ENCODE data around the gene SPATA1. TPM values are rescaled to one million over a fixed set of nuclear protein-coding genes. Genes with fewer than 3 reads are reported as not detected.
A peak's percentile ranks its signal among the peaks of the same experiment; 100 is the strongest.

The SPATA1 gene
- total and polyA plus RNA-seq, 9 of the 15 experiments (the other 6 are each of a cell fraction or from before 2014, with no cell fraction given) = 0.79 to 2.9 (median 1.5) TPM

DNA sequence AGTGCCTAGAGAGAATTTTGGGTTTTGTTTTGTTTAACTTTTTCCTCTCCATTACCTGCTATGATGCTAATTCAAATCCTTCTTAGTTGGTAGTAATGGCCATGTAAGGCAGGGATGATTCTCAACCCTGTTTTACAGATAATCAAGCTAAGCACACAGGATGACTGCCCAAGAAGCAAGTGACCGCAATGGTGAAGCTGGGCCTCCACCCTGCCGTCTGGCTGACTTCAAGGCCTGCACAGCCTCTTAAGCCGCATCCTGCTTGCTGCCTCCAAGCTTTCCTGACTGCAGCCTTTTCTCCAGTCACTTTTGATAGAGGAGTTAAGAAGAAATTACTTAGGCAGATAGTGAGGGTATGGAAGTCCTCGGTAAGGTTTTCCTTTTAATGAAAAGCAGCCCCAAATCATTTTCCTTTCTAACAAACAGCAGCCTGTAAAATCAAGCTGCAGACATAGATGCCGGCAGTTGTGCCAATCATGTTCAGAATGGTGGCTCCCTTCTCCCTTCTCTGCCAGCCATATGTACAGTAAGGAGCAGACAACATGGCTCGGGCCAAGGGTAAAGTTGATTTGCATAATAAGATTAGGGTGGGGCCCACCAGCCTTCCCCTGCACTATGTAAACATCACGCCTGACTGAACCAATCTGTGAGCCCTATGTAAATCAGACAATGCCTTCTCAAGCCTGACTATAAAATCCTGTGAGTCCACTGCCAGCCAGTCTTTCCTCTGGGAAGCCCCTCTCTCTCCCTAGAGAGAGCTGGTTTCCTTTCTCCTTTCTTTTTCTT lies 76.8 kb downstream of the SPATA1 start (continued):
- TF ChIP-seq, protein P1, sequence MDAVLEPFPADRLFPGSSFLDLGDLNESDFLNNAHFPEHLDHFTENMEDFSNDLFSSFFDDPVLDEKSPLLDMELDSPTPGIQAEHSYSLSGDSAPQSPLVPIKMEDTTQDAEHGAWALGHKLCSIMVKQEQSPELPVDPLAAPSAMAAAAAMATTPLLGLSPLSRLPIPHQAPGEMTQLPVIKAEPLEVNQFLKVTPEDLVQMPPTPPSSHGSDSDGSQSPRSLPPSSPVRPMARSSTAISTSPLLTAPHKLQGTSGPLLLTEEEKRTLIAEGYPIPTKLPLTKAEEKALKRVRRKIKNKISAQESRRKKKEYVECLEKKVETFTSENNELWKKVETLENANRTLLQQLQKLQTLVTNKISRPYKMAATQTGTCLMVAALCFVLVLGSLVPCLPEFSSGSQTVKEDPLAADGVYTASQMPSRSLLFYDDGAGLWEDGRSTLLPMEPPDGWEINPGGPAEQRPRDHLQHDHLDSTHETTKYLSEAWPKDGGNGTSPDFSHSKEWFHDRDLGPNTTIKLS (IDR thresholded peaks at IDR 0.05; ENCODE audit: borderline replicate concordance, low read depth) = no peak
- TF ChIP-seq PTTG1 (tag; IDR thresholded peaks at IDR 0.05; ENCODE audit: low read depth) = no peak
- TF ChIP-seq FOSL1 (tag; conservative IDR thresholded peaks at IDR 0.05) = no peak
- no peak for TF ChIP-seq OTX1 (CRISPR knock-in tag; IDR thresholded peaks at IDR 0.05)
- no peak for TF ChIP-seq PHF20 (IDR thresholded peaks at IDR 0.05; ENCODE audit: partially characterized antibody)
- TF ChIP-seq, protein P2, sequence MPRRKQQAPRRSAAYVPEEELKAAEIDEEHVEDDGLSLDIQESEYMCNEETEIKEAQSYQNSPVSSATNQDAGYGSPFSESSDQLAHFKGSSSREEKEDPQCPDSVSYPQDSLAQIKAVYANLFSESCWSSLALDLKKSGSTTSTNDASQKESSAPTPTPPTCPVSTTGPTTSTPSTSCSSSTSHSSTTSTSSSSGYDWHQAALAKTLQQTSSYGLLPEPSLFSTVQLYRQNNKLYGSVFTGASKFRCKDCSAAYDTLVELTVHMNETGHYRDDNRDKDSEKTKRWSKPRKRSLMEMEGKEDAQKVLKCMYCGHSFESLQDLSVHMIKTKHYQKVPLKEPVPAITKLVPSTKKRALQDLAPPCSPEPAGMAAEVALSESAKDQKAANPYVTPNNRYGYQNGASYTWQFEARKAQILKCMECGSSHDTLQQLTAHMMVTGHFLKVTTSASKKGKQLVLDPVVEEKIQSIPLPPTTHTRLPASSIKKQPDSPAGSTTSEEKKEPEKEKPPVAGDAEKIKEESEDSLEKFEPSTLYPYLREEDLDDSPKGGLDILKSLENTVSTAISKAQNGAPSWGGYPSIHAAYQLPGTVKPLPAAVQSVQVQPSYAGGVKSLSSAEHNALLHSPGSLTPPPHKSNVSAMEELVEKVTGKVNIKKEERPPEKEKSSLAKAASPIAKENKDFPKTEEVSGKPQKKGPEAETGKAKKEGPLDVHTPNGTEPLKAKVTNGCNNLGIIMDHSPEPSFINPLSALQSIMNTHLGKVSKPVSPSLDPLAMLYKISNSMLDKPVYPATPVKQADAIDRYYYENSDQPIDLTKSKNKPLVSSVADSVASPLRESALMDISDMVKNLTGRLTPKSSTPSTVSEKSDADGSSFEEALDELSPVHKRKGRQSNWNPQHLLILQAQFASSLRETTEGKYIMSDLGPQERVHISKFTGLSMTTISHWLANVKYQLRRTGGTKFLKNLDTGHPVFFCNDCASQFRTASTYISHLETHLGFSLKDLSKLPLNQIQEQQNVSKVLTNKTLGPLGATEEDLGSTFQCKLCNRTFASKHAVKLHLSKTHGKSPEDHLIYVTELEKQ (CRISPR knock-in tag; IDR thresholded peaks at IDR 0.05) = no peak
- TF ChIP-seq, protein P3, sequence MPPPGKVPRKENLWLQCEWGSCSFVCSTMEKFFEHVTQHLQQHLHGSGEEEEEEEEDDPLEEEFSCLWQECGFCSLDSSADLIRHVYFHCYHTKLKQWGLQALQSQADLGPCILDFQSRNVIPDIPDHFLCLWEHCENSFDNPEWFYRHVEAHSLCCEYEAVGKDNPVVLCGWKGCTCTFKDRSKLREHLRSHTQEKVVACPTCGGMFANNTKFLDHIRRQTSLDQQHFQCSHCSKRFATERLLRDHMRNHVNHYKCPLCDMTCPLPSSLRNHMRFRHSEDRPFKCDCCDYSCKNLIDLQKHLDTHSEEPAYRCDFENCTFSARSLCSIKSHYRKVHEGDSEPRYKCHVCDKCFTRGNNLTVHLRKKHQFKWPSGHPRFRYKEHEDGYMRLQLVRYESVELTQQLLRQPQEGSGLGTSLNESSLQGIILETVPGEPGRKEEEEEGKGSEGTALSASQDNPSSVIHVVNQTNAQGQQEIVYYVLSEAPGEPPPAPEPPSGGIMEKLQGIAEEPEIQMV (tag; conservative IDR thresholded peaks at IDR 0.05; ENCODE audit: low read depth) = no peak
- TF ChIP-seq RFX5 (IDR thresholded peaks at IDR 0.05; ENCODE audit: low read depth, low read length) = no peak
- TF ChIP-seq RBFOX2 (IDR thresholded peaks at IDR 0.05; ENCODE audit: low read depth, low read length) = peak; percentile 36; the same call in 1 of the 2 replicates
- TF ChIP-seq MAFG (tag; conservative IDR thresholded peaks at IDR 0.05) = no peak
- no peak for TF ChIP-seq MECOM (CRISPR knock-in tag; IDR thresholded peaks at IDR 0.05)
- TF ChIP-seq NEUROD1 (IDR thresholded peaks at IDR 0.05; ENCODE audit: borderline replicate concordance, low read depth, low read length, partially characterized antibody) = no peak
- TF ChIP-seq, protein P4, sequence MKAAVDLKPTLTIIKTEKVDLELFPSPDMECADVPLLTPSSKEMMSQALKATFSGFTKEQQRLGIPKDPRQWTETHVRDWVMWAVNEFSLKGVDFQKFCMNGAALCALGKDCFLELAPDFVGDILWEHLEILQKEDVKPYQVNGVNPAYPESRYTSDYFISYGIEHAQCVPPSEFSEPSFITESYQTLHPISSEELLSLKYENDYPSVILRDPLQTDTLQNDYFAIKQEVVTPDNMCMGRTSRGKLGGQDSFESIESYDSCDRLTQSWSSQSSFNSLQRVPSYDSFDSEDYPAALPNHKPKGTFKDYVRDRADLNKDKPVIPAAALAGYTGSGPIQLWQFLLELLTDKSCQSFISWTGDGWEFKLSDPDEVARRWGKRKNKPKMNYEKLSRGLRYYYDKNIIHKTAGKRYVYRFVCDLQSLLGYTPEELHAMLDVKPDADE (conservative IDR thresholded peaks at IDR 0.05; ENCODE audit: control insufficient read depth, low read depth, low read length) = no peak
- no peak for TF ChIP-seq ZNF561 (CRISPR knock-in tag; conservative IDR thresholded peaks at IDR 0.05)
- no peak for TF ChIP-seq PRMT5 (CRISPR knock-in tag; IDR thresholded peaks at IDR 0.05)
- no peak for TF ChIP-seq KLF16 (IDR thresholded peaks at IDR 0.05)
- no peak for TF ChIP-seq NR4A1 (CRISPR knock-in tag; IDR thresholded peaks at IDR 0.05)
- 0 out of 2 replicates have a peak, but pooled peaks have one; percentile 60 for TF ChIP-seq NR4A1 (tag; IDR thresholded peaks at IDR 0.05)
- no peak for TF ChIP-seq NR2F6 (CRISPR knock-in tag; IDR thresholded peaks at IDR 0.05)
- TF ChIP-seq ESRRB (CRISPR knock-in tag; IDR thresholded peaks at IDR 0.05; ENCODE audit: borderline replicate concordance) = no peak
- TF ChIP-seq SPI1 (IDR thresholded peaks at IDR 0.05; ENCODE audit: borderline replicate concordance, low read depth, low read length) = no peak
